GM18907 (cell line): ENCODE measurements around the gene ADAMTS12.
"Not testable (repeated sequence)": the region's sequence is repeated elsewhere in the genome, so short reads cannot be mapped to it uniquely, and the experiment has no call there.

Experiments
- ATAC-seq: cut with Tn5 transposase; IDR thresholded peaks from one replicate; pipeline ENCODE4 v1.9.1; 2021; ENCODE audit warnings: mild to moderate bottlenecking, moderate library complexity; ENCODE audit not compliant: unreplicated experiment

ADAMTS12 gene

GRCh38 chr5:33556330-33557328 lies 335.2 kb downstream of the ADAMTS12 start:
- no peak for ATAC-seq

GRCh38 chr5:33549982-33550567 lies 341.7 kb downstream of the ADAMTS12 start:
- ATAC-seq, result no peak

- ATAC-seq, result not testable (repeated sequence)
Observed at GRCh38 chr5:33539790-33540189, 352.0 kb downstream of the ADAMTS12 start.

GRCh38 chr5:33539212-33539611 lies 352.6 kb downstream of the ADAMTS12 start:
- no peak for ATAC-seq

DNA sequence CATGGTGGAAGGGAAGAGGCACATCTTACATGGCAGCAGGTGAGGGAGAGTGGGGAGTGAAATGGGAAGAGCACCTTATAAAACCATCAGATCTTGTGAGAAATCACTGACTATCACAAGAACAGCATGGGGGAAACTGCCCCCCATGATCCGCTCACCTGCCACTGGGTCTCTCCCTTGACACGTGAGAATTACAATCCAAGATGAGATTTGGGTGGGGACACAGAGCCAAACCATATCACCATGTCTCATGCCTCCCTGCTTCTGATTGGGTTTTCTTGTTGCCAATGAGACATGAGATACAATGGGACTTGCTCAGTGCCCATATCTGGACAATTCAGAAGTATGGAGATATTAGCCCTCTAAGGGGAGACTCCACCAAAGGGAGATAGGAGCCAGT lies 353.6 kb downstream of the ADAMTS12 start:
- no peak for ATAC-seq

- no peak for ATAC-seq
Observed at GRCh38 chr5:33537240-33537639, 354.6 kb downstream of the ADAMTS12 start.

GRCh38 chr5:33536802-33537201 lies 355.0 kb downstream of the ADAMTS12 start:
- ATAC-seq, result no peak

DNA sequence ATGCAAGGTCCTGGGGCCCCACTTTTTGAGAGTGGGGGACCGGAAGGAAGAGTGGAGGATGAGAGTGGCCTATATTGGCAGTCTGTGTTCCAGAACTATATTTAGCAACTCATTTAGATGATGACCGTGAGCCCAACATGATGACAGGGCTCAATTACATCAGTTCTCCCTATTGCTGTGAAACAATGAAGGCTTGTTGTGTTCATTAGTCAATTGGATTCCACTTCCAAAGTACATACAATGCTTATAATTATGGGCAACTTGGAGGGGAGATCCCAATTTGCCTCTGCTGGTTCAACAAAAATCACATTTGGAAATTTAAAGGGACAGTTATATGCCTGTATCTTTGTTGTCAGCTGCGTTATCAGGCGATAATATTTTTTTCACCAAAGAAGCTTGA lies 360.0 kb downstream of the ADAMTS12 start:
- no peak for ATAC-seq

- ATAC-seq, result no peak
Observed at GRCh38 chr5:33531037-33531298, 360.8 kb downstream of the ADAMTS12 start.

DNA sequence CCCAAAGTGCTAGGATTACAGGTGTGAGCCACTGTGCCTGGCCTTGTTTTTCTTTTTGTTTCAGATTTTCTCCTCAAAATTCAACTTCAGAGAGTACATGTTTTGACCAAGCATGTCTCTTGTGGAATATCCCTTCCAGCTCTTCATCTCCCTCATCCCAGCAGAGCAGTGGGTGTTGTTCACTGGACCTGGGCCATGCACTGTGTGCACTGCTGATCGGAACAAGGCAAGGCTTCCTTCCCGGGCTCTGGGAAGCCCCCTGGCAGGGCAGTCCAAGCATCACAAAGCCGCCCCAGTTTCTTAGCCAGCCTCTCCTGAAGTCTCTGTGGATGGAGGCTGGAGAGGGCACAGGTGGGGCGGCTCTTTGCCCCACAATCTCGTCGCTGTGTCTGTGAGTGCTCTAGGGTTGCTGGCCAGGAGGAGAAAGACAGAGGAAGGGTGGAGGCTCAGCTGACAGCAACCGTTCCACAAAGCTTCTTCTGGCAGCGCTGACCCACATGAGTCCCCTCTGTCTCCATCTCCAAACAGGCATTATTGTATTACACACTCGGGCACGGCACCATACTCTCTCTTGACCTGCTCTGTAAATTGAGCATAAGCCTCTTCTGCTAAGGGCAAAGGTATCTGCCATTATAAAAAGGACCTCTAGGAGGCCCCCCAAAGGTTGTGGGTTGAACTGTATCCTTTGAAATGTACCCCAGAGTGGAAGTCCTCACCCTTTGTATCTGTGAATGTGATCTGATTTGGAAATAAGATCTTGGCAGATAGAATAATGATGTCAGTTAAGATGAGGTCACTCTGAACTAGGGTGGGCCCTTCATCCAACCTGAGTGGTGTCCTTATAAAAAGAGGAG lies 361.4 kb downstream of the ADAMTS12 start:
- no peak for ATAC-seq

DNA sequence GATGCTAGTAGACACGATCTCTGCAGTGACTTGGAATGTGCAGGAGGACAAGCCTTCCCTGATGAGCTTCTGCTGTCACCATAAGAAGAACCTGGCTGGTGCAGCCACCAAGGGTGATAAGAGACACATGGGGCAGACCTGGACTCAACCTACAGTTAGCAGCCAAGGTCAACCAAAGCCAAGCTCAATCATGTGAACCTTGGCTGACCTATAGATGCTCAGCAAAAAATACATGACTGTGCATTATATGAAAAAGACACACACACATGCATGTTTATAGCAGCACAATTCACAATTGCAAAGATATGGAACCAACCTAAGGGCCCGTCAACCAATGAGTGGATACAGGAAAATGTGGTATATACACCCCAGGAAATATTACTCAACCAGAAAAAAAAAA lies 364.1 kb downstream of the ADAMTS12 start:
- ATAC-seq, result no peak

- no peak for ATAC-seq
Observed at GRCh38 chr5:33526755-33527154, 365.0 kb downstream of the ADAMTS12 start.

DNA sequence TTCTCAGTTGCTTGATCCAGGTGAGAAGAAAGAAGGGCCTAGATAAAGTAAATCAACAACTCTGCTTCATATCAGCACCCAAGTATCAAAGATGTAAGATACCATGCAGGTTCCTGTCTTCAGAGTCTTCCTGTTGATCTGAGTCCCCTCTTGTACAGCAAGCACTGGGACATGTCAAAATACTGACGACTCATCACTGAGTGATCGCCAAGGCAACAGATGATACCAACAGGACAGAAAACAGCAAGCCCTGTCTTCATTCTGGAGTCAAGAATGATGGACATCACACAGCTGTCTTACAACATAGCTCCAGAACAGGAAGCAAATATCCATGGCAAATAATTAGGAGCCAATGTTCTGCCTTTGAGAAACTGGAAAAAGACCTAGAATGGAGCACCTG lies 367.3 kb downstream of the ADAMTS12 start:
- no peak for ATAC-seq

- no peak for ATAC-seq
Observed at GRCh38 chr5:33523208-33523771, 368.5 kb downstream of the ADAMTS12 start.

- ATAC-seq, result no peak
Observed at GRCh38 chr5:33516421-33516820, 375.4 kb downstream of the ADAMTS12 start.

GRCh38 chr5:33515366-33515765 lies 376.4 kb downstream of the ADAMTS12 start:
- not testable (repeated sequence) for ATAC-seq

- ATAC-seq, result no peak
Observed at GRCh38 chr5:33513462-33514185, 378.2 kb downstream of the ADAMTS12 start.

GRCh38 chr5:33509036-33509435 lies 382.8 kb downstream of the ADAMTS12 start:
- ATAC-seq, result no peak

DNA sequence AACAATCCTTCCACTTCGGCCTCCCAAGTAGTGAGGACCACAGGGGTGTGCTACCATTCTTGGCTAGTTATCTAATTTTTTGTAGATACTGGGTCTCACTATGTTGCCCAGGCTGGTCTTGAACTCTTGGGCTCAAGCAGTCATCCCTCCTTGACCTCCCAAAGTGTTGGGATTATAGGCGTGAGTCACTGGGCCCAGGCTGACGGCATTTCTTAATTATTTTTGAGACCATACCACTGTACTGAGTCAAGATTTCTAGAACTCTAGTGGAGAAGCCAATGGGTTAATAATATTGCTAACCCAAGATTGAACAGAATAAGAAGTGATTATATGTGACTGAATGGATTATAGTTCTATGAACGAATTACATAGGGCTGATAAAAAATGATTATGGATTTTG lies 384.4 kb downstream of the ADAMTS12 start:
- no peak for ATAC-seq

DNA sequence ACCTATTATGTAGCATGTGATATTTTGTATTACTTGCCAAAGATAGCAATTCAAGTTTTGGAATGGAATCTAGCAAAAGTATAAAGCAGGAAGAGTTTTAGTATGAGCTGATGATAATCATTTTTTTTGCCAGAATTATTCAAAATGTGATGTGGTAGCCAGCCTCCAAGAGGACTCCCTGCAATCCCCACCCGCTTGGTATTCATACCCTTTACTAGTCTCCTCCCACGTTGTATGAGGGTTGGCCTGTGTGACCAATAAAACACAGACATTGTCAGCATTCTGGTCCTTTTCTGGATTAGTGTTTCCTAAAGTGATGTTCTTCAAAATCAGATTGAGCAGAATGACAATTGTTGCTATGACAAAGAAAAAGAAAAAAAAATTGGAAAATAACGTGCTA lies 387.2 kb downstream of the ADAMTS12 start:
- no peak for ATAC-seq

DNA sequence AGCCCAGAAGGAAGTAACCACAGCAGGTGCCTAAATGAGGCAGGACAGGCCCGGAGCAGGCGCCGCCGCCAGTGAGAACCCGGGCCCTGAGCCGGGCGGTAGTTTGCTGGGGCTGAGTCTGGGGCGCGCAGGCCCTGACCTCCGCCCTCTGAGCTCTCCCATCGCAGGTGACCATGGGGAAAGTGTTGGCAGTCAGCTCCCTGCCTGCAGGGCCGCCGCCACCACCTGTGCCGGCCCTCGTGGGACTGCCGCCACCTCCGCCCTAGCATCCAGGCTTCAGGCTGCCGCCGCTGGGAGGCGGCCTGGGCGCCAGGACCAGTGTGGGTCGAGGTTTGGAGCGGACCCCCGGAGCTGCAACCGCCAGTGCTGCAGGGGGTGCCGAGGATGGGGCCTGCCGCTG lies 389.9 kb downstream of the ADAMTS12 start:
- no peak for ATAC-seq
